NB4 (cell line): ENCODE data around the gene RYR2.

ENCODE experiments used
- DNase-seq: peaks from one replicate; pipeline ENCODE4 v3.0.0; 2010; ENCODE audit warnings: low read depth
- H3K4me3 ChIP-seq: one replicate; pipeline ENCODE4 v1.5.1; 2011; ENCODE audit warnings: mild to moderate bottlenecking, low read depth, low read length, moderate library complexity
- MYC ChIP-seq: IDR thresholded peaks from 2 replicates; pipeline ENCODE4 v1.6.1; 2011; ENCODE audit warnings: low read depth, low read length
- POLR2A ChIP-seq: IDR thresholded peaks from 2 replicates; pipeline ENCODE4 v1.6.1; 2011; ENCODE audit warnings: mild to moderate bottlenecking; ENCODE audit not compliant: insufficient read length; ENCODE audit errors: extremely low read depth
- TF ChIP-seq, protein P1 (sequence below): IDR thresholded peaks from 2 replicates; pipeline ENCODE4 v1.6.1; 2011; ENCODE audit warnings: low read depth, low read length
- TF ChIP-seq, protein P2 (sequence below): IDR thresholded peaks from one replicate; pipeline ENCODE4 v1.5.1; 2012; ENCODE audit warnings: low read depth, low read length

Gene RYR2

DNA sequence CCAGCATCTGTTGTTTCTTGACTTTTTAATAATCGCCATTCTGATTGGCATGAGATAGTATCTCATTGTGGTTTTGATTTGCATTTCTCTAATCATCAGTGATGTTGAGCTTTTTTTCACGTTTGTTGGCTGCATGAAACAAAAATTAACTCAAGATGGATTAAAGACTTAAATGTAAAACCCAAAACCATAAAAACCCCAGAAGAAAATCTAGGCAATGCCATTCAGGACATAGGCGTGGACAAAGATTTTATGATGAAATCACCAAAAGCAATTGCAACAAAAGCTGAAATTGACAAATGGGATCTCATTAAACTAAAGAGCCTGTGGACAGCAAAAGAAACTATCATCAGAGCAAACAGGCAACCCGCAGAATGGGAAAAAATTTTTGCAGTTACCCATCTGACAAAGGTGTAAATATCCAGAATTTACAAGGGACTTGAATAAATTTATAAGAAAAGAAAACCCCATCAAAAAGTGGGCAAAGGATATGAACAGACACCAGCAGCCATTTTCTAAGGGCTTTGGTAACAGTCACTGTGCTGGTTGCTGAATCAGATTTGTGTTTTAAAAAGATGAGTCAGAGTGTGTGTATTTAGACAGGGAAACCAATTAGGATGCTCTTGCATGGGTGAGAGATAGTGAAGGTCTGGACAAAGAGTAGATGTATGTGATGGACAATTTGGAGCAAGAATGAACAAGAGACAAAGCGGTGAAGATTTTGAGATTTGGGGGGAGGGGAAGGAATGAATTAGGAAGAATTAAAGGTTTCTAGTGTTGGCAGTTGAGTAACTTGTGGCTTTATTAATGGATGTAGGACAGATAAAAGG lies 110.7 kb downstream of the RYR2 start:
- no peak for DNase-seq
- TF ChIP-seq, protein P1, sequence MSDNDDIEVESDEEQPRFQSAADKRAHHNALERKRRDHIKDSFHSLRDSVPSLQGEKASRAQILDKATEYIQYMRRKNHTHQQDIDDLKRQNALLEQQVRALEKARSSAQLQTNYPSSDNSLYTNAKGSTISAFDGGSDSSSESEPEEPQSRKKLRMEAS, result no peak
- TF ChIP-seq MYC, result no peak
- TF ChIP-seq, protein P2, sequence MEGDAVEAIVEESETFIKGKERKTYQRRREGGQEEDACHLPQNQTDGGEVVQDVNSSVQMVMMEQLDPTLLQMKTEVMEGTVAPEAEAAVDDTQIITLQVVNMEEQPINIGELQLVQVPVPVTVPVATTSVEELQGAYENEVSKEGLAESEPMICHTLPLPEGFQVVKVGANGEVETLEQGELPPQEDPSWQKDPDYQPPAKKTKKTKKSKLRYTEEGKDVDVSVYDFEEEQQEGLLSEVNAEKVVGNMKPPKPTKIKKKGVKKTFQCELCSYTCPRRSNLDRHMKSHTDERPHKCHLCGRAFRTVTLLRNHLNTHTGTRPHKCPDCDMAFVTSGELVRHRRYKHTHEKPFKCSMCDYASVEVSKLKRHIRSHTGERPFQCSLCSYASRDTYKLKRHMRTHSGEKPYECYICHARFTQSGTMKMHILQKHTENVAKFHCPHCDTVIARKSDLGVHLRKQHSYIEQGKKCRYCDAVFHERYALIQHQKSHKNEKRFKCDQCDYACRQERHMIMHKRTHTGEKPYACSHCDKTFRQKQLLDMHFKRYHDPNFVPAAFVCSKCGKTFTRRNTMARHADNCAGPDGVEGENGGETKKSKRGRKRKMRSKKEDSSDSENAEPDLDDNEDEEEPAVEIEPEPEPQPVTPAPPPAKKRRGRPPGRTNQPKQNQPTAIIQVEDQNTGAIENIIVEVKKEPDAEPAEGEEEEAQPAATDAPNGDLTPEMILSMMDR, result no peak
- no peak for TF ChIP-seq POLR2A
- no peak overlapping the region for H3K4me3 ChIP-seq

DNA sequence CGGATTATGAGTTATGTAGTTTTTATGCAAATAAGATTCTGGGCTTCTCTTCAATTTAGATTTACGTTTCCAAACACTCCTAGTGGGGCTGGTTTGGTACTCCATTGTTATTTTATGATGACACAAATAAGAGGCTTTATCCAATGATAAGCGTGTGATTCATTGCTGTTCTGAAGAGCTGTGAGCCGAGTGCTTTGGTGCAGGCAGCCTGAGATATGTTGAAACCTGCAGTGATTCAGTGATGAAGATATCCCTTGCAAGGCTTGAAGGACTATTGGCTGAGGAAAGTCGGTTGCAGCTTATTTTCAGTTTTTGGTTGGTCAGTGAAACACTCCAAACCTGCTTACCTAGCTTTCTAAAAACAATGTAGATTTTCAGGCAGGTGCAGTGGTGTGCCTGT lies 112.2 kb downstream of the RYR2 start:
- TF ChIP-seq MYC (no peak), POLR2A (no peak)
- TF ChIP-seq, protein P1, result no peak
- TF ChIP-seq, protein P2, result no peak
- no peak overlapping the region for H3K4me3 ChIP-seq
- no peak for DNase-seq

DNA sequence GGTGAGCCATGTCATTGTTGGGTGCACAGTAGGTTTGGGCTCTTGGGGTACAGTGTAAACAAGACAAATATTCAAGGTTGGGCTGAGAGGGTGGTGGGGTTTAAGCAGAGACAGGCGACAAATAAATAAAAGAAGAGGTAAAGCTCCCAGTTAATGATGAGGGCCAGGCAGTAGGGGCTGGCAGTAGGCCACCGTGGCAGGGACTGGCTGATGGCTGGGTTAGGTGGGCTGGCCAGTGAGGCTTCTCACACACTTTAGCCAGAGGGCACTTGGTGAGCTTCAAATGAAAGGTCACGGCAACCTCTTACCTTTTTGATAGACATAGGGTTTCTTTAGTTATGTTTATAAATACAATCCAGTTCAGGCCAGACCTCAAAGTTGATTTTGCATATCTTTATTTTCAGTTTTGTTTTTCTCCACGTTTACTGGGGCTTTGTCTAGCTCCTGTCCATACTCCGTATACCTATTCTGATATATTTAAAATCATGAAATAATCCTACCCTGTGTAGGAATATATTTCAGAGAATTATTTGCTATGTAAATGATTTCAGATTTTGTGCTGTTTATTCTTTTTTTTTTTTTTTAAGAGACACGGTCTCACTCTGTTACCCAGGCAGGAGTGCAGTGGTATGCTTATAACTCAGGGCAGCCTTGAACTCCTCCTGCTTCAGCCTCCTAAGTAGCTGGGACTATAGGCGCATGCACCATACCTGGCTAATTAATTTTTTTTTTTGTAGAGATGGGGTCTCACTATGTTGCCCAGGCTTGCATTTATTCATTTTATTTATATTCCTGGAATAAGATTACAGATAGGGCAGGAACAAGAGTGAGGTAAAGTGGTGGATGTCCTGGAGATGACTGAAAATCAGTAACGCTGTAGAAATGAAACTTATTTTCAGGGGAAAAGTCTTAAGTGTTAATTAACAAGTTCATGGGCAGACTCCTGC lies 122.7 kb downstream of the RYR2 start:
- no peak overlapping the region for H3K4me3 ChIP-seq
- no peak for DNase-seq
- TF ChIP-seq MYC (no peak), POLR2A (no peak)
- TF ChIP-seq, protein P2, result no peak
- TF ChIP-seq, protein P1, result no peak

DNA sequence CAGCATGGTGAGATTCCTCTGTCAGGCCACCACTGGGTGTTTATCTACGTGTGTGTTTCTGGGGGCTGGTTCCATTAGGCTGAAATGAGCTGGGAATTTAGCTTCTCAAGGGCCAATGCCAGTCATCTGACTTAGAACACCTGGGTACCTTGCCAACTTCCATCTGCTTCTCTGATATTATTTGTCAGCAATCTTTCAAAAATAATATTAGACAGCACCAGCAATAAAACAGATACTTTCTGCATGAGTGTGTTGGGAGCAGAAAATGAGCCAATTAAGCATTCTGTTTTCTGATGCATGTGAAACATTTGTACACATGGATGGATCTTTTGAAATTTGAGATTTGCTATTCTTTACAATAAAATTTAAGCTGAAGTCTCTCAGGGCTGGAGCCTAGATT lies 124.1 kb downstream of the RYR2 start:
- TF ChIP-seq, protein P2, result no peak
- TF ChIP-seq MYC (no peak), POLR2A (no peak)
- TF ChIP-seq, protein P1, result no peak
- no peak overlapping the region for H3K4me3 ChIP-seq
- no peak for DNase-seq

DNA sequence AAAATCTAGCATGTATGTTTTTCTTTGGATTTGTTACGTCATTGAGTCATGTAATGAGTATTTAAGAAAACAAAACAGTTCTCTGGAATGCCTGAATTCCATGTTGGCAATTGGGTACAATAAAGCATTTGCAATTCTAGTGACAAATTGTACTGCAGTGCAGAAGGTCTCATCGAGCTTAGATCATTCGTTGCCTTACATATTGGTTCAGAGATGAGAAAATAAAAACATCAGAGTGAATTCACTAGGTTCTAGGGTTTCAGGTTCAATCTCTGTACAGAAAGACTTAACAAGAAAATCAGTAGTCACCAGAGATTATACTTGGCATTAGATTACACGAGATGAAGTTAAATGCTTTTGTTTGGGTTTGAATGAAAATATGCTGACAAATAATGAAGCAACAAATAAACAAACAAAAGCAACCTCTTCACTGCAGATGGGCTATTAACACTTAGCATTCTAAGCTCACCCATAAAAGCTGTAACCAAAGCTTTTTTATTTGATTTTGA lies 124.7 kb downstream of the RYR2 start:
- DNase-seq, result no peak
- TF ChIP-seq MYC (no peak), POLR2A (no peak)
- TF ChIP-seq, protein P2, result no peak
- TF ChIP-seq, protein P1, result no peak
- H3K4me3 ChIP-seq, result no peak overlapping the region
